Large intestine (tissue), 1 donor: ENCODE results near the gene TUBB1. TPM values are rescaled to one million over a fixed set of nuclear protein-coding genes. Genes with fewer than 3 reads are reported as not detected.

Source experiments
- polyA plus RNA-seq: library from polyadenylated mRNA; unstranded; fragments of 120-200 nt; gene quantifications from one replicate; pipeline ENCODE4 v1.2.1, GENCODE V29; 2013

TUBB1 gene
- polyA plus RNA-seq, 1 donor: 0.52 TPM

Other genes starting within 250 kb of the TUBB1 start
- 0.40 TPM for gene GNAS-AS1, start 168.5 kb upstream of the TUBB1 start, polyA plus RNA-seq
- gene GNAS, start 166.7 kb upstream of the TUBB1 start, polyA plus RNA-seq: 930 TPM
- 82.0 TPM for gene NELFCD, start 38.2 kb upstream of the TUBB1 start, polyA plus RNA-seq
- 89.9 TPM for gene CTSZ, start 12.2 kb upstream of the TUBB1 start, polyA plus RNA-seq
- 115 TPM for gene ATP5F1E, start 12.9 kb downstream of the TUBB1 start, polyA plus RNA-seq
- 75.6 TPM for gene PRELID3B, start 23.4 kb downstream of the TUBB1 start, polyA plus RNA-seq
- gene ZNF831, start 144.4 kb downstream of the TUBB1 start, polyA plus RNA-seq: 0.31 TPM